Endometrial microvascular endothelial cells (primary cell): ENCODE data around the gene GRIK4. TPM values are rescaled to one million over a fixed set of nuclear protein-coding genes. Genes with fewer than 3 reads are reported as not detected.

Experiments
- in situ Hi-C: cut with HindIII; loops from 2 replicates; pipeline ENCODE4 v1.10.0; 2017; ENCODE audit warnings: low sequenced_read_pairs, low pct_unique_long_range_greater_than_20kb; ENCODE audit errors: inconsistent ontology term
- total RNA-seq: library from RNA; depleted of rRNA; stranded (reverse); fragments of >200 nt; gene quantifications from one replicate; pipeline ENCODE4 v1.2.3, GENCODE V29; 2015; ENCODE audit errors: inconsistent ontology term

GRIK4 gene
- not detected for total RNA-seq

- in situ Hi-C loops: loop anchor here (25.0 kb wide), 1 partner anchor 176 kb away; no protein-coding TSS in a partner anchor
Measured at GRCh38 chr11:120511116-120511819, at the start of gene GRIK4. Gene GRIK4, plus strand, starts transcription at chr11:120511748. Its CDS starts 148,571 bp downstream, at chr11:120660319.

GRCh38 chr11:120462825-120463224 lies 48.7 kb upstream of the GRIK4 start:
- in situ Hi-C loops: no loop called here

GRCh38 chr11:120465921-120466534 lies 45.5 kb upstream of the GRIK4 start:
- in situ Hi-C loops: no loop called here

- in situ Hi-C loops: no loop called here
Measured at GRCh38 chr11:120467627-120468026, 43.9 kb upstream of the GRIK4 start.

- in situ Hi-C loops: no loop called here
Measured at GRCh38 chr11:120471131-120471530, 40.4 kb upstream of the GRIK4 start.

GRCh38 chr11:120471994-120472393 lies 39.6 kb upstream of the GRIK4 start:
- in situ Hi-C loops: no loop called here

GRCh38 chr11:120473503-120473902 lies 38.0 kb upstream of the GRIK4 start:
- in situ Hi-C loops: no loop called here

GRCh38 chr11:120482149-120482548 lies 29.4 kb upstream of the GRIK4 start:
- in situ Hi-C loops: loop anchor here (25.0 kb wide), 1 partner anchor 145 kb away; the partner anchor contains the start of genes ARHGEF12 and TLCD5

- in situ Hi-C loops: loop anchor here (25.0 kb wide), 1 partner anchor 147 kb away; the partner anchor contains the start of genes ARHGEF12 and TLCD5
Measured at GRCh38 chr11:120484722-120485121, 26.8 kb upstream of the GRIK4 start.

- in situ Hi-C loops: loop anchor here (25.0 kb wide), 1 partner anchor 149 kb away; the partner anchor contains the start of genes ARHGEF12 and TLCD5
Measured at GRCh38 chr11:120486138-120486537, 25.4 kb upstream of the GRIK4 start.

- in situ Hi-C loops: loop anchor here (25.0 kb wide), 1 partner anchor 152 kb away; the partner anchor contains the start of genes ARHGEF12 and TLCD5
Measured at GRCh38 chr11:120489799-120490198, 21.7 kb upstream of the GRIK4 start.

GRCh38 chr11:120492486-120492885 lies 19.1 kb upstream of the GRIK4 start:
- in situ Hi-C loops: loop anchor here (25.0 kb wide), 1 partner anchor 155 kb away; the partner anchor contains the start of genes ARHGEF12 and TLCD5

GRCh38 chr11:120494595-120494994 lies 17.0 kb upstream of the GRIK4 start:
- in situ Hi-C loops: loop anchor here (25.0 kb wide), 1 partner anchor 157 kb away; the partner anchor contains the start of genes ARHGEF12 and TLCD5

GRCh38 chr11:120499088-120499487 lies 12.5 kb upstream of the GRIK4 start:
- in situ Hi-C loops: loop anchor here (25.0 kb wide), 1 partner anchor 162 kb away; the partner anchor contains the start of genes ARHGEF12 and TLCD5

GRCh38 chr11:120499859-120500258 lies 11.7 kb upstream of the GRIK4 start:
- in situ Hi-C loops: loop anchor here (25.0 kb wide), 2 partner anchors 163 to 187 kb away; partner anchors contain the start of genes ARHGEF12 and TLCD5

- in situ Hi-C loops: loop anchor here (25.0 kb wide), 1 partner anchor 187 kb away; no protein-coding TSS in a partner anchor
Measured at GRCh38 chr11:120500414-120501071, 11.0 kb upstream of the GRIK4 start.

GRCh38 chr11:120501440-120501839 lies 10.1 kb upstream of the GRIK4 start:
- in situ Hi-C loops: loop anchor here (25.0 kb wide), 1 partner anchor 186 kb away; no protein-coding TSS in a partner anchor

GRCh38 chr11:120501976-120502755 lies 9.4 kb upstream of the GRIK4 start:
- in situ Hi-C loops: loop anchor here (25.0 kb wide), 1 partner anchor 185 kb away; no protein-coding TSS in a partner anchor
